Keratinocyte (primary cell): Measurements from ENCODE around the gene RAP1GAP2. TPM values are rescaled to one million over a fixed set of nuclear protein-coding genes. Genes with fewer than 3 reads are reported as not detected.

Experiments used
- DNase-seq: peaks from one replicate; pipeline ENCODE4 v3.0.0-alpha.2; 2011; ENCODE audit warnings: low read depth, missing footprints, low spot score
- FAIRE-seq: peaks from 2 replicates; lab custom pipeline; 2011; peaks lifted over from hg19 to GRCh38; lab: Jason Lieb, UNC
- H2AFZ ChIP-seq: 2 replicates; pipeline ENCODE4 v1.6.0; 2012; ENCODE audit warnings: low read length, control low read depth, inconsistent platforms; ENCODE audit not compliant: control insufficient read depth
- H3K27ac ChIP-seq: 2 replicates; pipeline ENCODE4 v1.5.1; 2011; ENCODE audit warnings: low read length; ENCODE audit not compliant: control insufficient read depth, insufficient read depth
- H3K27me3 ChIP-seq: 3 replicates; pipeline ENCODE4 v1.6.0; 2011; ENCODE audit warnings: low read length; ENCODE audit not compliant: control insufficient read depth, insufficient read depth; ENCODE audit errors: extremely low read depth
- H3K36me3 ChIP-seq, 2 experiments: 2 replicates in 1 of 2; 3 replicates in 1 of 2; pipeline ENCODE4 v1.5.1; 2011; ENCODE audit warnings: low read length in 2 of 2, mild to moderate bottlenecking in 1 of 2; ENCODE audit not compliant: control insufficient read depth in 2 of 2, insufficient read depth in 2 of 2; ENCODE audit errors: extremely low read depth in 1 of 2
- H3K4me1 ChIP-seq: 3 replicates; pipeline ENCODE4 v1.5.1; 2011; ENCODE audit warnings: low read length; ENCODE audit not compliant: control insufficient read depth, insufficient read depth; ENCODE audit errors: extremely low read depth
- H3K4me2 ChIP-seq: 3 replicates; pipeline ENCODE4 v1.6.0; 2011; ENCODE audit warnings: low read depth, low read length; ENCODE audit not compliant: control insufficient read depth, insufficient read depth; ENCODE audit errors: extremely low read depth
- H3K4me3 ChIP-seq, 3 experiments: fragments of 200-600 bp in 1 of 3; sonication (generic) in 1 of 3; 2 replicates in 2 of 3; 3 replicates in 1 of 3; pipeline ENCODE4 v1.5.1; 2011 to 2016; ENCODE audit warnings: low read length in 3 of 3, mild to moderate bottlenecking in 3 of 3, control low read depth in 2 of 3, inconsistent platforms in 1 of 3, low read depth in 1 of 3, mixed read lengths in 1 of 3, mixed run types in 1 of 3, moderate library complexity in 1 of 3; ENCODE audit not compliant: control insufficient read depth in 2 of 3, insufficient read depth in 2 of 3; ENCODE audit errors: extremely low read depth in 1 of 3
- H3K79me2 ChIP-seq: 2 replicates; pipeline ENCODE4 v1.6.0; 2012; ENCODE audit warnings: low read length; ENCODE audit not compliant: control insufficient read depth, insufficient read depth
- H3K9ac ChIP-seq: 3 replicates; pipeline ENCODE4 v1.6.0; 2011; ENCODE audit warnings: low read length; ENCODE audit not compliant: control insufficient read depth, insufficient read depth; ENCODE audit errors: extremely low read depth
- H3K9me1 ChIP-seq: 3 replicates; pipeline ENCODE4 v1.6.0; 2011; ENCODE audit warnings: low read length; ENCODE audit not compliant: control insufficient read depth, insufficient read depth; ENCODE audit errors: extremely low read depth
- H3K9me3 ChIP-seq: 2 replicates; pipeline ENCODE4 v1.5.1; 2012; ENCODE audit warnings: low read depth, low read length; ENCODE audit not compliant: control insufficient read depth
- H4K20me1 ChIP-seq: 3 replicates; pipeline ENCODE4 v1.6.0; 2011; ENCODE audit warnings: low read length; ENCODE audit not compliant: control insufficient read depth, insufficient read depth; ENCODE audit errors: extremely low read depth
- CTCF ChIP-seq, 3 experiments: IDR thresholded peaks in 1 of 3; conservative IDR thresholded peaks in 1 of 3; optimal IDR thresholded peaks in 1 of 3; 2 replicates in 2 of 3; 3 replicates in 1 of 3; pipeline versions ENCODE3 to v1.5.1; 2011; ENCODE audit warnings: low read length in 3 of 3, mild to moderate bottlenecking in 3 of 3, moderate library complexity in 2 of 3, control low read depth in 1 of 3, inconsistent platforms in 1 of 3; ENCODE audit not compliant: insufficient read depth in 2 of 3; ENCODE audit errors: extremely low read depth in 1 of 3
- EZH2 ChIP-seq: IDR thresholded peaks from one replicate; pipeline ENCODE4 v1.6.1; 2012; ENCODE audit warnings: inconsistent platforms, mild to moderate bottlenecking, low read length, moderate library complexity
- dilution Hi-C: fragments of 300-500 bp; cut with MboI; formaldehyde crosslinking; loops from one replicate; pipeline ENCODE4 v1.7.0; 2020; ENCODE audit warnings: low sequenced_read_pairs; ENCODE audit not compliant: extremely low pct_ligation_motif_present
- polyA plus RNA-seq, 5 experiments: library from polyadenylated mRNA; depleted of rRNA in 3 of 5; stranded (reverse) in 3 of 5; stranded (forward) in 1 of 5; unstranded in 1 of 5; fragments of >200 nt; gene quantifications; 1 replicate in 1 of 5; 2 replicates in 3 of 5; 3 replicates in 1 of 5; pipeline versions ENCODE4 v1.2.1 to v1.2.3, GENCODE V29; 2011 to 2012; ENCODE audit warnings: missing spikeins in 2 of 5, low read depth in 1 of 5, low replicate concordance in 1 of 5

RAP1GAP2 gene
- polyA plus RNA-seq, 1 donor (not counting 4 experiments of a cell fraction or from before 2014, with no cell fraction given), result 13.6 TPM

- no peaks in the 10 kb centered on the region for H3K9me1 ChIP-seq
- H3K4me3 ChIP-seq, result no peak overlapping the region
- peaks cover 8% of the 10 kb centered on the region for H3K27me3 ChIP-seq
- no peak overlapping the region for H3K4me2 ChIP-seq
- no peak overlapping the region for H3K9ac ChIP-seq
- no peaks in the 10 kb centered on the region for H3K36me3 ChIP-seq
- FAIRE-seq, result no peak
- H3K9me3 ChIP-seq, result no peaks in the 10 kb centered on the region
- no peaks in the 10 kb centered on the region for H4K20me1 ChIP-seq
- no peak overlapping the region for H3K27ac ChIP-seq
- H2AFZ ChIP-seq, result no peak overlapping the region
- TF ChIP-seq CTCF (optimal IDR thresholded peaks at IDR 0.05 in 1 of 3, IDR thresholded peaks at IDR 0.05 in 1 of 3, conservative IDR thresholded peaks at IDR 0.05 in 1 of 3; ENCODE audit: extremely low read depth in 1 of 3, insufficient read depth in 2 of 3, low read length in 3 of 3) (no peak), EZH2 (no peak)
- H3K79me2 ChIP-seq, result no peaks in the 10 kb centered on the region
- dilution Hi-C loops, result no loop called here
- peaks cover 5% of the 10 kb centered on the region for H3K4me1 ChIP-seq
- no peak for DNase-seq
Observed at GRCh38 chr17:2808367-2809335, 12.4 kb downstream of the RAP1GAP2 start.

GRCh38 chr17:2809337-2809736 is 13.1 kb downstream of the RAP1GAP2 start:
- no peak overlapping the region for H3K4me2 ChIP-seq
- FAIRE-seq (no peak), DNase-seq (no peak)
- no peaks in the 10 kb centered on the region for H3K36me3 ChIP-seq
- H3K27me3 ChIP-seq, result peaks cover 6% of the 10 kb centered on the region
- H3K4me3 ChIP-seq, result no peak overlapping the region
- no peak overlapping the region for H2AFZ ChIP-seq
- TF ChIP-seq CTCF (optimal IDR thresholded peaks at IDR 0.05 in 1 of 3, IDR thresholded peaks at IDR 0.05 in 1 of 3, conservative IDR thresholded peaks at IDR 0.05 in 1 of 3; ENCODE audit: extremely low read depth in 1 of 3, insufficient read depth in 2 of 3, low read length in 3 of 3) (no peak), EZH2 (no peak)
- no peaks in the 10 kb centered on the region for H3K79me2 ChIP-seq
- no peaks in the 10 kb centered on the region for H3K9me1 ChIP-seq
- no peaks in the 10 kb centered on the region for H4K20me1 ChIP-seq
- dilution Hi-C loops, result no loop called here
- no peak overlapping the region for H3K27ac ChIP-seq
- H3K9me3 ChIP-seq, result no peaks in the 10 kb centered on the region
- H3K4me1 ChIP-seq, result peaks cover 5% of the 10 kb centered on the region
- no peak overlapping the region for H3K9ac ChIP-seq
